Right hindlimb (tissue), 1 donor: ENCODE results near the gene SIRPB2.

ENCODE experiments used
- DNase-seq: peaks from one replicate; pipeline ENCODE4 v3.0.0-alpha.2; 2018

SIRPB2 gene

GRCh38 chr20:1438361-1438760, 52.9 kb downstream of the SIRPB2 start:
- no peak for DNase-seq

GRCh38 chr20:1437235-1437904, 53.9 kb downstream of the SIRPB2 start:
- DNase-seq = peak; percentile 70

DNA sequence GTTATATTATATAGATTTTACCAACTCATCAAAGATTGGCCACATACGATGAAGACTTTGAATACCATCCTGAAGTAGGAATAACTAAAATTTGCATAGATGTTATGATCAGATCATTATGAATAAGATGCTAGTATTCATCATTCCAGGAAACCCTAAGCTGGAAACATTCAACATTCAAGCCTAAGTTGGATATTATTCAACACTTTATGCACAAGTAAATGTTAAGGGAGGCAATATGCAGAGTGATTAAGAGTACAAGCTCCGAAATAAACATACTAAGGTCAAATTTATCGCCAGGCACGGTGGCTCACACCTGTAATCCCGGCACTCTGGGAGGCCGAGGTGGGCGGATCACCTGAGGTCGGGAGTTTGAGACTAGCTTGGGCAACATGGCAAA, 55.0 kb downstream of the SIRPB2 start:
- DNase-seq = no peak

GRCh38 chr20:1435337-1435699, 55.9 kb downstream of the SIRPB2 start:
- DNase-seq = no peak

DNA sequence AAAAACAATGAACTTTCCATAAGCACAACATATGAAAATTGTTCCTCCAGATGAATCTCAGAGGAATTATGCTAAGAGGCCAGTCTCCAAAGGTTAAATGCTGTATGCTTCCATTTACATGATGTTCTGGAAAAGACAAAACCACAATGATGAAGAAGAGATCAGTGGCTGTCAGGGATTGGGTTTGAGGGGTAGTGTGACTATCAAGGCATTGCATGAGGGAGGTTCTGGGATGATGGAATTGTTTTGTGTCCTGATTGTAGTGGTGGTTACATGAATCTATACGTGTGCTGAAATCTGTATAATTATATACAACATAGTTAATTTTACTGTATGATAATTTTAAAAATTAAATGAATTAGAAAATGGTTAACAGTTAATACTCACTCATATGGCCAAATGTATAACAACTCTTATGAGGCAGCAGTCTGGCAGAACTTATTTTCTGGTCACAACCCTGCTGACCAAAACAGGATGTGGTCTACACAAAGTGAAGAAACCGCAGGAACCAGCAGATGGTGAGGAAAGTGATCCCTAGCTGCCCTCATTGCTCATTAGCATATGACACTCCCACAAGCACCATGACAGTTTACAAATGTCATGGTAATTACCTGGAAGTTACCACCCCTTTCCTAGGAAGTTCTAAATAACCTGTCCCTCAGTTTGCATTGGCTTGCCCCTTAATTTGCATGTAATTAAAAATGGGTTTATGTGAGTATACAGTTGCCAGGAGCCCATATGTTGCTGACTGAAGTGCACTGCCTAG, 56.5 kb downstream of the SIRPB2 start:
- no peak for DNase-seq

DNA sequence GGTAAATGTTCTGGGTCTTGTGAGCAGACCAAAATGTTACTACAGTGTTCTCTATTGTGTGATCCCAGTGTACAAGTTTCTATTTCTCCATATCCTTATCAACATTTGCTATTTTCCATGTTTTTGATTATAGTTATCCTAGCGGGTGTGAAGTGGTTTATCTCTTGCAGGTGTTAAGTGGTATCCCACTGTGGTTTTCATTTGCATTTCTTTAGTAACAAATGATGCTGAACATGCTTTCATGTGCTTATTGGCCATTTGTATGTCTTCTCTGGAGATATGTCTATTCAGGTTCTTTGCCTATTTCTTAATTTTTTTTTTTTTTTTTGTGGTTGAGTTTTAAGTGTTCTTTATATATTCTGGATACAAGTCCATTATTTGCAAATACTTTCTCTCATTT, 60.1 kb downstream of the SIRPB2 start:
- no peak for DNase-seq

- DNase-seq = no peak
Observed at GRCh38 chr20:1430004-1430451, 61.2 kb downstream of the SIRPB2 start.

GRCh38 chr20:1429143-1429728, 62.0 kb downstream of the SIRPB2 start:
- no peak for DNase-seq

- no peak for DNase-seq
Observed at GRCh38 chr20:1427457-1428054, 63.7 kb downstream of the SIRPB2 start.

GRCh38 chr20:1426231-1426849, 64.9 kb downstream of the SIRPB2 start:
- DNase-seq = no peak
